Measurements from ENCODE around the gene TH.

TH gene

GRCh38 chr11:2114430-2115241 lies 57.0 kb downstream of the TH start:
- DNase-seq, result peak in 1 of 56 donors; percentile 11

Data from nucleus accumbens (tissue), 56 donors.